PC-3 (cell line): ENCODE data around the gene CXCL11.
"Not testable (repeated sequence)": the region's sequence is repeated elsewhere in the genome, so short reads cannot be mapped to it uniquely, and the experiment has no call there.

Experiments used
- CTCF ChIP-seq: fragments of 300-600 bp; sonication (generic); conservative IDR thresholded peaks from 2 replicates; pipeline ENCODE4 v1.5.1; 2017; ENCODE audit warnings: antibody characterized with exemption, low read depth, mild to moderate bottlenecking, low read length
- EZH2 ChIP-seq: fragments of 300-600 bp; sonication (generic); IDR thresholded peaks from one replicate; pipeline ENCODE4 v1.6.1; 2017; ENCODE audit warnings: antibody characterized with exemption, mild to moderate bottlenecking, low read length; ENCODE audit not compliant: unreplicated experiment
- EZH2phosphoT487 ChIP-seq: fragments of 300-600 bp; sonication (generic); IDR thresholded peaks from 2 replicates; pipeline ENCODE4 v1.6.1; 2018; ENCODE audit warnings: mild to moderate bottlenecking, antibody characterized with exemption, low read length, borderline replicate concordance

GRCh38 chr4:76050560-76051050 lies 14.7 kb upstream of the CXCL11 start:
- TF ChIP-seq CTCF, EZH2, EZH2phosphoT487: not testable (repeated sequence)
